Stimulated activated effector memory CD8-positive, alpha-beta T cell treated with anti-CD3 and anti-CD28 coated beads, Interleukin-12 subunit alpha, Interleukin-12 subunit beta, amount 100 ng/mL, for 72 hours (primary cell): ENCODE data around the gene PLPPR3.
A peak's percentile ranks its signal among the peaks of the same experiment; 100 is the strongest.

Experiments used
- ATAC-seq: fragments of 150-1000 bp; cut with Tn5 transposase; 2 replicates; pipeline ENCODE4 v1.10.0; 2021
- DNase-seq, 2 donors: peaks; one replicate each; pipeline ENCODE4 v3.0.0; 2021 to 2022; ENCODE audit warnings: low spot score in 2 of 2
- H3K27ac Mint-ChIP-seq: one replicate; pipeline ENCODE4 v1.8.0; 2022; ENCODE audit warnings: mild to moderate bottlenecking, mixed read lengths
- H3K36me3 Mint-ChIP-seq: one replicate; pipeline ENCODE4 v1.8.0; 2022; ENCODE audit warnings: mild to moderate bottlenecking, mixed read lengths
- H3K4me1 Mint-ChIP-seq: one replicate; pipeline ENCODE4 v1.8.0; 2022; ENCODE audit warnings: mixed read lengths
- H3K4me3 Mint-ChIP-seq: one replicate; pipeline ENCODE4 v1.8.0; 2022; ENCODE audit warnings: mild to moderate bottlenecking, mixed read lengths
- H3K9me3 Mint-ChIP-seq: one replicate; pipeline ENCODE4 v1.8.0; 2022; ENCODE audit warnings: mixed read lengths

The PLPPR3 gene

GRCh38 chr19:800360-801029 is 21.3 kb downstream of the PLPPR3 start:
- DNase-seq, result no peak
- H3K36me3 Mint-ChIP-seq, result peaks cover 89% of the 10 kb centered on the region
- peak overlapping the region; percentile 94 for H3K27ac Mint-ChIP-seq
- no peaks in the 10 kb centered on the region for H3K9me3 Mint-ChIP-seq
- peak overlapping the region; percentile 92 for H3K4me3 Mint-ChIP-seq
- H3K4me1 Mint-ChIP-seq, result peaks cover 64% of the 10 kb centered on the region
- no peak for ATAC-seq

GRCh38 chr19:799076-799881 is 22.5 kb downstream of the PLPPR3 start:
- no peaks in the 10 kb centered on the region for H3K9me3 Mint-ChIP-seq
- H3K4me3 Mint-ChIP-seq, result peak overlapping the region; percentile 92
- DNase-seq (peak in 1 of 2 donors; percentile 70), ATAC-seq (no peak)
- peaks cover 76% of the 10 kb centered on the region for H3K36me3 Mint-ChIP-seq
- peaks cover 59% of the 10 kb centered on the region for H3K4me1 Mint-ChIP-seq
- H3K27ac Mint-ChIP-seq, result peak overlapping the region; percentile 94

- no peaks in the 10 kb centered on the region for H3K9me3 Mint-ChIP-seq
- H3K36me3 Mint-ChIP-seq, result peaks cover 69% of the 10 kb centered on the region
- peak overlapping the region; percentile 94 for H3K27ac Mint-ChIP-seq
- DNase-seq, result peak in 1 of 2 donors; percentile 72
- peak overlapping the region; percentile 92 for H3K4me3 Mint-ChIP-seq
- ATAC-seq, result no peak
- peaks cover 53% of the 10 kb centered on the region for H3K4me1 Mint-ChIP-seq
Measured at GRCh38 chr19:798415-799075, 23.2 kb downstream of the PLPPR3 start.

GRCh38 chr19:797528-798414 is 24.0 kb downstream of the PLPPR3 start:
- peak; percentile 85 to 94 for DNase-seq
- H3K27ac Mint-ChIP-seq, result peak overlapping the region; percentile 94
- peak overlapping the region; percentile 92 for H3K4me3 Mint-ChIP-seq
- H3K9me3 Mint-ChIP-seq, result no peaks in the 10 kb centered on the region
- peaks cover 45% of the 10 kb centered on the region for H3K4me1 Mint-ChIP-seq
- peak; percentile 50 for ATAC-seq
- H3K36me3 Mint-ChIP-seq, result peaks cover 61% of the 10 kb centered on the region

GRCh38 chr19:796692-797527 is 24.8 kb downstream of the PLPPR3 start, which contains the start of gene PTBP1:
PTBP1 (plus strand) TSS chr19:797452; CDS start chr19:797498, 46 bp downstream.
- Mint-ChIP-seq H3K4me1 (peaks cover 37% of the 10 kb centered on the region), H3K4me3 (peak within 1 kb of the TSS; percentile 92), H3K36me3 (peaks cover 53% of the 10 kb centered on the region), H3K9me3 (no peaks in the 10 kb centered on the region), H3K27ac (peak within 1 kb of the TSS; percentile 94)
- ATAC-seq (peak; percentile 85), DNase-seq (peak; percentile 94 to 99)

GRCh38 chr19:795691-796581 is 25.8 kb downstream of the PLPPR3 start:
- H3K4me3 Mint-ChIP-seq, result peak overlapping the region; percentile 92
- H3K27ac Mint-ChIP-seq, result no peak overlapping the region
- H3K9me3 Mint-ChIP-seq, result no peaks in the 10 kb centered on the region
- peaks cover 43% of the 10 kb centered on the region for H3K36me3 Mint-ChIP-seq
- ATAC-seq (no peak), DNase-seq (no peak)
- peaks cover 27% of the 10 kb centered on the region for H3K4me1 Mint-ChIP-seq

- Mint-ChIP-seq H3K36me3 (peaks cover 35% of the 10 kb centered on the region), H3K27ac (no peak overlapping the region), H3K4me3 (peak overlapping the region; percentile 92), H3K4me1 (peaks cover 19% of the 10 kb centered on the region), H3K9me3 (no peaks in the 10 kb centered on the region)
- no peak for ATAC-seq
- no peak for DNase-seq
Measured at GRCh38 chr19:795073-795611, 26.6 kb downstream of the PLPPR3 start.

- Mint-ChIP-seq H3K27ac (no peak overlapping the region), H3K9me3 (no peaks in the 10 kb centered on the region), H3K4me1 (peaks cover 6% of the 10 kb centered on the region), H3K4me3 (no peak overlapping the region), H3K36me3 (peaks cover 22% of the 10 kb centered on the region)
- no peak for ATAC-seq
- no peak for DNase-seq
Measured at GRCh38 chr19:793806-794205, 27.9 kb downstream of the PLPPR3 start.

- no peak for ATAC-seq
- Mint-ChIP-seq H3K4me3 (no peak overlapping the region), H3K9me3 (no peaks in the 10 kb centered on the region), H3K27ac (no peak overlapping the region), H3K36me3 (peaks cover 8% of the 10 kb centered on the region), H3K4me1 (peaks cover 6% of the 10 kb centered on the region)
- DNase-seq, result no peak
Measured at GRCh38 chr19:792306-792885, 29.4 kb downstream of the PLPPR3 start.

- Mint-ChIP-seq H3K36me3 (peaks cover 1% of the 10 kb centered on the region), H3K4me3 (no peak overlapping the region), H3K4me1 (peaks cover 3% of the 10 kb centered on the region), H3K27ac (no peak overlapping the region), H3K9me3 (no peaks in the 10 kb centered on the region)
- ATAC-seq, result no peak
- no peak for DNase-seq
Measured at GRCh38 chr19:791567-792305, 30.0 kb downstream of the PLPPR3 start.

- no peak overlapping the region for H3K4me3 Mint-ChIP-seq
Measured at GRCh38 chr19:791007-791566, 30.7 kb downstream of the PLPPR3 start.

GRCh38 chr19:789701-790060 is 32.1 kb downstream of the PLPPR3 start:
- H3K9me3 Mint-ChIP-seq, result no peaks in the 10 kb centered on the region
- ATAC-seq (no peak), DNase-seq (no peak)
- H3K36me3 Mint-ChIP-seq, result no peaks in the 10 kb centered on the region
- H3K27ac Mint-ChIP-seq, result no peak overlapping the region
- H3K4me1 Mint-ChIP-seq, result no peaks in the 10 kb centered on the region
- no peak overlapping the region for H3K4me3 Mint-ChIP-seq

More at GRCh38 chr19:791007-791566, 30.7 kb downstream of the PLPPR3 start:
- ATAC-seq (no peak), DNase-seq (no peak)
- H3K27ac Mint-ChIP-seq, result no peak overlapping the region
- no peaks in the 10 kb centered on the region for H3K4me1 Mint-ChIP-seq
- no peaks in the 10 kb centered on the region for H3K36me3 Mint-ChIP-seq
- no peaks in the 10 kb centered on the region for H3K9me3 Mint-ChIP-seq
